ENCODE measurements around the gene METTL21C.

METTL21C gene

GRCh38 chr13:102697264-102697663 lies 2.4 kb upstream of the METTL21C start:
- DNase-seq, result no peak

- DNase-seq, result no peak
Measured at GRCh38 chr13:102696465-102696864, 1.6 kb upstream of the METTL21C start.

- DNase-seq, result no peak
Measured at GRCh38 chr13:102693776-102694175, 1.1 kb downstream of the METTL21C start.

- no peak for DNase-seq
Measured at GRCh38 chr13:102693250-102693649, 1.6 kb downstream of the METTL21C start.

- no peak for DNase-seq
Measured at GRCh38 chr13:102692491-102692826, 2.4 kb downstream of the METTL21C start.

GRCh38 chr13:102690883-102691282 lies 4.0 kb downstream of the METTL21C start:
- DNase-seq, result no peak

GRCh38 chr13:102688306-102688973 lies 6.4 kb downstream of the METTL21C start:
- no peak for DNase-seq

GRCh38 chr13:102687520-102687919 lies 7.3 kb downstream of the METTL21C start:
- no peak for DNase-seq

- no peak for DNase-seq
Measured at GRCh38 chr13:102686024-102686423, 8.8 kb downstream of the METTL21C start.

- DNase-seq, result no peak
Measured at GRCh38 chr13:102683637-102684036, 11.2 kb downstream of the METTL21C start.

GRCh38 chr13:102682727-102683126 lies 12.1 kb downstream of the METTL21C start:
- no peak for DNase-seq

- no peak for DNase-seq
Measured at GRCh38 chr13:102682211-102682610, 12.6 kb downstream of the METTL21C start.

GRCh38 chr13:102680842-102681740 lies 13.8 kb downstream of the METTL21C start:
- no peak for DNase-seq

- DNase-seq, result no peak
Measured at GRCh38 chr13:102680133-102680717, 14.6 kb downstream of the METTL21C start.

GRCh38 chr13:102679449-102680132 lies 15.3 kb downstream of the METTL21C start:
- DNase-seq, result no peak

- DNase-seq, result no peak
Measured at GRCh38 chr13:102678339-102679107, 16.3 kb downstream of the METTL21C start.

- DNase-seq, result no peak
Measured at GRCh38 chr13:102677122-102677521, 17.7 kb downstream of the METTL21C start.

GRCh38 chr13:102675115-102675514 lies 19.7 kb downstream of the METTL21C start:
- DNase-seq, result no peak

GRCh38 chr13:102670130-102670529 lies 24.7 kb downstream of the METTL21C start:
- DNase-seq, result no peak

GRCh38 chr13:102667911-102668310 lies 26.9 kb downstream of the METTL21C start:
- DNase-seq, result no peak

- DNase-seq, result no peak
Measured at GRCh38 chr13:102667023-102667422, 27.8 kb downstream of the METTL21C start.

GRCh38 chr13:102659168-102659713 lies 35.6 kb downstream of the METTL21C start:
- no peak for DNase-seq
